Renal cortex interstitium (tissue), 11 donors: ENCODE measurements around the gene PLA2G2F. TPM values are rescaled to one million over a fixed set of nuclear protein-coding genes. Genes with fewer than 3 reads are reported as not detected.
A peak's percentile ranks its signal among the peaks of the same experiment; 100 is the strongest.

ENCODE experiments used
- DNase-seq, 11 donors: peaks; one replicate each; pipeline ENCODE4 v3.0.0-alpha.2; 2013; ENCODE audit warnings: low read depth in 9 of 11, low spot score in 4 of 11; ENCODE audit errors: extremely low read depth in 1 of 11
- polyA plus RNA-seq, 3 donors: library from polyadenylated mRNA; unstranded; fragments of 120-200 nt; gene quantifications; one replicate each; pipeline ENCODE4 v1.2.1, GENCODE V29; 2013; ENCODE audit not compliant: insufficient read length in 3 of 3

PLA2G2F gene
- polyA plus RNA-seq, 3 donors, result 0.12 to 0.19 (median 0.17) TPM

GRCh38 chr1:20184481-20184900 lies 45.4 kb downstream of the PLA2G2F start:
- no peak for DNase-seq

GRCh38 chr1:20184997-20185833 lies 46.1 kb downstream of the PLA2G2F start:
- DNase-seq, result no peak

- peak in 6 of 11 donors; percentile 46 to 68 (median 59) for DNase-seq
Observed at GRCh38 chr1:20185834-20186782, 47.0 kb downstream of the PLA2G2F start, which contains the start of the genes PLA2G2C and UBXN10. Gene PLA2G2C (minus strand): TSS chr1:20186518. CDS start chr1:20177363, 9,155 bp downstream. Gene UBXN10 (plus strand): TSS chr1:20186096. CDS start chr1:20190562, 4,466 bp downstream.

GRCh38 chr1:20187103-20187812 lies 48.1 kb downstream of the PLA2G2F start:
- no peak for DNase-seq

- no peak for DNase-seq
Observed at GRCh38 chr1:20187813-20188454, 48.8 kb downstream of the PLA2G2F start.

GRCh38 chr1:20188455-20188817 lies 49.3 kb downstream of the PLA2G2F start:
- DNase-seq, result no peak

GRCh38 chr1:20189664-20190063 lies 50.5 kb downstream of the PLA2G2F start:
- DNase-seq, result no peak

GRCh38 chr1:20190256-20191160 lies 51.4 kb downstream of the PLA2G2F start:
- DNase-seq, result no peak

GRCh38 chr1:20191266-20191825 lies 52.2 kb downstream of the PLA2G2F start:
- DNase-seq, result no peak

- no peak for DNase-seq
Observed at GRCh38 chr1:20192364-20192763, 53.2 kb downstream of the PLA2G2F start.

- DNase-seq, result no peak
Observed at GRCh38 chr1:20192871-20193411, 53.8 kb downstream of the PLA2G2F start.

GRCh38 chr1:20194224-20194623 lies 55.1 kb downstream of the PLA2G2F start:
- no peak for DNase-seq

GRCh38 chr1:20194757-20195461 lies 55.8 kb downstream of the PLA2G2F start:
- peak in 1 of 11 donors; percentile 28 for DNase-seq

GRCh38 chr1:20195462-20195780 lies 56.3 kb downstream of the PLA2G2F start:
- DNase-seq, result no peak

- DNase-seq, result no peak
Observed at GRCh38 chr1:20197329-20197791, 58.2 kb downstream of the PLA2G2F start.

- DNase-seq, result no peak
Observed at GRCh38 chr1:20198296-20198695, 59.2 kb downstream of the PLA2G2F start.
